GM21529 (cell line): ENCODE data around the gene COL25A1.
"Not testable (repeated sequence)": the region's sequence is repeated elsewhere in the genome, so short reads cannot be mapped to it uniquely, and the experiment has no call there.

ENCODE experiments used
- ATAC-seq: cut with Tn5 transposase; IDR thresholded peaks from one replicate; pipeline ENCODE4 v1.9.1; 2021; ENCODE audit not compliant: unreplicated experiment

The COL25A1 gene

GRCh38 chr4:109131559-109131958, 170.9 kb downstream of the COL25A1 start:
- no peak for ATAC-seq

GRCh38 chr4:109128589-109128988, 173.9 kb downstream of the COL25A1 start:
- no peak for ATAC-seq

GRCh38 chr4:109127866-109128265, 174.6 kb downstream of the COL25A1 start:
- no peak for ATAC-seq

- ATAC-seq = no peak
These were observed 175.6 kb downstream of the COL25A1 start for GRCh38 chr4:109126856-109127255.

- no peak for ATAC-seq
These were observed 177.4 kb downstream of the COL25A1 start for GRCh38 chr4:109125084-109125483.

GRCh38 chr4:109123951-109124350, 178.5 kb downstream of the COL25A1 start:
- no peak for ATAC-seq

- ATAC-seq = no peak
These were observed 180.9 kb downstream of the COL25A1 start for GRCh38 chr4:109121561-109121960.

GRCh38 chr4:109119852-109120251, 182.6 kb downstream of the COL25A1 start:
- ATAC-seq = no peak

- no peak for ATAC-seq
These were observed 183.8 kb downstream of the COL25A1 start for GRCh38 chr4:109118635-109119034.

- no peak for ATAC-seq
These were observed 188.0 kb downstream of the COL25A1 start for GRCh38 chr4:109114501-109114900.

GRCh38 chr4:109113521-109113920, 188.9 kb downstream of the COL25A1 start:
- no peak for ATAC-seq

- no peak for ATAC-seq
These were observed 191.4 kb downstream of the COL25A1 start for GRCh38 chr4:109111031-109111430.

- ATAC-seq = not testable (repeated sequence)
These were observed 194.2 kb downstream of the COL25A1 start for GRCh38 chr4:109108215-109108614.

GRCh38 chr4:109094056-109094455, 208.4 kb downstream of the COL25A1 start:
- ATAC-seq = no peak

- ATAC-seq = no peak
These were observed 210.6 kb downstream of the COL25A1 start for GRCh38 chr4:109091727-109092409.

GRCh38 chr4:109083911-109084310, 218.5 kb downstream of the COL25A1 start:
- ATAC-seq = no peak

- ATAC-seq = no peak
These were observed 222.7 kb downstream of the COL25A1 start for GRCh38 chr4:109079731-109080130.

- no peak for ATAC-seq
These were observed 223.3 kb downstream of the COL25A1 start for GRCh38 chr4:109079201-109079600.

GRCh38 chr4:109078724-109079123, 223.7 kb downstream of the COL25A1 start:
- ATAC-seq = no peak

GRCh38 chr4:109077505-109077904, 225.0 kb downstream of the COL25A1 start:
- ATAC-seq = no peak

- not testable (repeated sequence) for ATAC-seq
These were observed 225.7 kb downstream of the COL25A1 start for GRCh38 chr4:109076709-109077108.

GRCh38 chr4:109075621-109076020, 226.8 kb downstream of the COL25A1 start:
- ATAC-seq = no peak

GRCh38 chr4:109072595-109072994, 229.9 kb downstream of the COL25A1 start:
- no peak for ATAC-seq
